ENCODE measurements around the gene RCAN3.

The RCAN3 gene

GRCh38 chr1:24493785-24494184, 8.9 kb upstream of the RCAN3 start:
- Histone ChIP-seq H3K4me2 (ENCODE audit: insufficient read depth, low read length) (no peak overlapping the region), H3K4me1 (ENCODE audit: insufficient read depth, low read length) (no peaks in the 10 kb centered on the region), H3K36me3 (ENCODE audit: insufficient read depth, low read length) (no peaks in the 10 kb centered on the region), H2AFZ (ENCODE audit: low read depth, low read length) (no peak overlapping the region), H3K27ac (ENCODE audit: low read length) (no peak overlapping the region), H3K9ac (ENCODE audit: low read depth, low read length) (no peak overlapping the region), H3K79me2 (ENCODE audit: insufficient read depth, low read length) (no peaks in the 10 kb centered on the region), H4K20me1 (ENCODE audit: insufficient read depth, low read length) (no peaks in the 10 kb centered on the region), H3K27me3 (ENCODE audit: insufficient read depth, low read length, poor library complexity) (peaks cover 5% of the 10 kb centered on the region), H3K9me3 (ENCODE audit: insufficient read depth, low read length, severe bottlenecking) (no peaks in the 10 kb centered on the region), H3K4me3 (ENCODE audit: low read depth in 1 of 2, low read length in 2 of 2) (no peak overlapping the region)
- no peak for DNase-seq
- TF ChIP-seq CTCF (IDR thresholded peaks at IDR 0.05; ENCODE audit: borderline replicate concordance, extremely low read depth, low read length, poor library complexity, severe bottlenecking) = no peak
- TF ChIP-seq EZH2 (IDR thresholded peaks at IDR 0.05; ENCODE audit: borderline replicate concordance, low read depth, low read length, severe bottlenecking) = no peak
- ATAC-seq (ENCODE audit: insufficient read depth, low read depth) = no peak

- Histone ChIP-seq H3K27me3 (ENCODE audit: insufficient read depth, low read length, poor library complexity) (peaks cover 30% of the 10 kb centered on the region), H3K4me3 (ENCODE audit: low read depth in 1 of 2, low read length in 2 of 2) (no peak overlapping the region), H3K4me1 (ENCODE audit: insufficient read depth, low read length) (peaks cover 18% of the 10 kb centered on the region), H3K9me3 (ENCODE audit: insufficient read depth, low read length, severe bottlenecking) (no peaks in the 10 kb centered on the region), H3K79me2 (ENCODE audit: insufficient read depth, low read length) (no peaks in the 10 kb centered on the region), H3K4me2 (ENCODE audit: insufficient read depth, low read length) (no peak overlapping the region), H2AFZ (ENCODE audit: low read depth, low read length) (no peak overlapping the region), H3K9ac (ENCODE audit: low read depth, low read length) (no peak overlapping the region), H3K27ac (ENCODE audit: low read length) (no peak overlapping the region), H4K20me1 (ENCODE audit: insufficient read depth, low read length) (no peaks in the 10 kb centered on the region), H3K36me3 (ENCODE audit: insufficient read depth, low read length) (no peaks in the 10 kb centered on the region)
- DNase-seq (no peak), ATAC-seq (ENCODE audit: insufficient read depth, low read depth) (no peak)
- TF ChIP-seq CTCF (IDR thresholded peaks at IDR 0.05; ENCODE audit: borderline replicate concordance, extremely low read depth, low read length, poor library complexity, severe bottlenecking) (no peak), EZH2 (IDR thresholded peaks at IDR 0.05; ENCODE audit: borderline replicate concordance, low read depth, low read length, severe bottlenecking) (no peak)
Measured at GRCh38 chr1:24498589-24498988, 4.0 kb upstream of the RCAN3 start.

GRCh38 chr1:24500448-24501048, 2.1 kb upstream of the RCAN3 start:
- H3K36me3 ChIP-seq (ENCODE audit: insufficient read depth, low read length) = no peaks in the 10 kb centered on the region
- ATAC-seq (ENCODE audit: insufficient read depth, low read depth) = no peak
- H2AFZ ChIP-seq (ENCODE audit: low read depth, low read length) = no peak overlapping the region
- H4K20me1 ChIP-seq (ENCODE audit: insufficient read depth, low read length) = no peaks in the 10 kb centered on the region
- H3K79me2 ChIP-seq (ENCODE audit: insufficient read depth, low read length) = no peaks in the 10 kb centered on the region
- no peak overlapping the region for H3K9ac ChIP-seq (ENCODE audit: low read depth, low read length)
- no peak for DNase-seq
- H3K4me2 ChIP-seq (ENCODE audit: insufficient read depth, low read length) = no peak overlapping the region
- no peak overlapping the region for H3K27ac ChIP-seq (ENCODE audit: low read length)
- H3K4me1 ChIP-seq (ENCODE audit: insufficient read depth, low read length) = peaks cover 18% of the 10 kb centered on the region
- peaks cover 44% of the 10 kb centered on the region for H3K27me3 ChIP-seq (ENCODE audit: insufficient read depth, low read length, poor library complexity)
- no peaks in the 10 kb centered on the region for H3K9me3 ChIP-seq (ENCODE audit: insufficient read depth, low read length, severe bottlenecking)
- TF ChIP-seq EZH2 (IDR thresholded peaks at IDR 0.05; ENCODE audit: borderline replicate concordance, low read depth, low read length, severe bottlenecking) (no peak), CTCF (IDR thresholded peaks at IDR 0.05; ENCODE audit: borderline replicate concordance, extremely low read depth, low read length, poor library complexity, severe bottlenecking) (no peak)
- H3K4me3 ChIP-seq (ENCODE audit: low read depth in 1 of 2, low read length in 2 of 2) = no peak overlapping the region

Data from DND-41 (cell line).